Upper lobe of left lung (tissue), 4 donors: ENCODE results near the gene CFAP58.

ENCODE experiments used
- EP300 ChIP-seq, 4 donors: sonication (generic); formaldehyde crosslinking; IDR thresholded peaks; one replicate each; pipeline ENCODE4 v1.5.1; 2017; ENCODE audit warnings: antibody characterized with exemption in 4 of 4, control low read depth in 2 of 4
- POLR2A ChIP-seq, 4 donors: fragments of 450-650 bp; IDR thresholded peaks; one replicate each; pipeline ENCODE4 v1.5.1; 2016 to 2017; ENCODE audit warnings: antibody characterized with exemption in 4 of 4, mild to moderate bottlenecking in 2 of 4
- POLR2AphosphoS5 ChIP-seq, 2 donors: sonication (generic); formaldehyde crosslinking; IDR thresholded peaks; one replicate each; pipeline ENCODE4 v1.5.1; 2017; ENCODE audit warnings: antibody characterized with exemption in 2 of 2
- TF ChIP-seq, protein P1 (sequence below), 6 experiments: fragments of 450-650 bp in 4 of 6; fragments of 200-600 bp in 2 of 6; sonication (generic) in 2 of 6; IDR thresholded peaks; one replicate each; pipeline ENCODE4 v1.5.1; 2016 to 2019; ENCODE audit warnings: antibody characterized with exemption in 6 of 6

DNA sequence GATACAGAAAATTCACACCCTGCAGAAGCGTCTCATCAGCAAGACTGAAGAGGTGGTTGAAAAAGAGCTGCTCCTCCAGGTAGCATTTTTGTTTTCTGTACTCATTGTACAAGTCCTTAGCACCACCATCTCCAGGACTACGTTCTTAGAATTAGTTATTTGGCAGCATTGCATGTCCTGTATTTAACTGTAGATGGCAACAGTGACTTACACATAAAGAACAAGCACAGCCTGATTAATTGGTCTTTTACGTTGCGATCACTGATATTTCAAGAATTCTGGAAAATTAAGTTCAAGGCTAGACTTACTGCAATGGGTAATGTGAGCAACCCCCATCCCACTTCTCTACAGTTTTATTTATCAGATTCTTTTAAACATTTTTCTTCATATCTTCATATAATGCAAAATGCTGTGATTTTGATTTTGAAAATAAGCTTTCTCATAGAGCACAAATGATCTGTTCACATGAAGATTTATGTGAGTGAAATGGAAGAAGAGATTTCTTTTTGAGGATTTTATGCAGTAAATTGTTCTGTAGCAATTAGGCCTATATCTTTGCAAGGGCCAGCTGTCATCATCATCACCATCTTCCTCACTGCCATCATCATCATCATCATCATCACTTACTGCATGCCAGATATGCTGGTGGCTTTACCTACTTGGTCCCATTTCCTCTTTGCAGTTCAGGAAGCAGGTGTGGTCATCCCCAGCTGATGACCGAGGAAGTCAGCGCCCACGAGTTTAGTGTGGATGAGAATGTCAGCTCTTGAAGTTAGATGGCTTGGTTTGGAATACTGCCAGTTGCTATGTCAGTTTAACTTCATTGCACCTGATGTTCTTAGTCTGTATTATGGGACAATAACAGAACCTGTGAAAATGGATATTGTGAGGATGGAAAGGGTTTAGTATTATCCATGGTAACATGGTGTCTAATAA is 53.4 kb downstream of the CFAP58 start:
- TF ChIP-seq POLR2A (IDR thresholded peaks at IDR 0.05) (no peak), EP300 (IDR thresholded peaks at IDR 0.05) (no peak), POLR2AphosphoS5 (IDR thresholded peaks at IDR 0.05) (no peak)
- TF ChIP-seq, protein P1, sequence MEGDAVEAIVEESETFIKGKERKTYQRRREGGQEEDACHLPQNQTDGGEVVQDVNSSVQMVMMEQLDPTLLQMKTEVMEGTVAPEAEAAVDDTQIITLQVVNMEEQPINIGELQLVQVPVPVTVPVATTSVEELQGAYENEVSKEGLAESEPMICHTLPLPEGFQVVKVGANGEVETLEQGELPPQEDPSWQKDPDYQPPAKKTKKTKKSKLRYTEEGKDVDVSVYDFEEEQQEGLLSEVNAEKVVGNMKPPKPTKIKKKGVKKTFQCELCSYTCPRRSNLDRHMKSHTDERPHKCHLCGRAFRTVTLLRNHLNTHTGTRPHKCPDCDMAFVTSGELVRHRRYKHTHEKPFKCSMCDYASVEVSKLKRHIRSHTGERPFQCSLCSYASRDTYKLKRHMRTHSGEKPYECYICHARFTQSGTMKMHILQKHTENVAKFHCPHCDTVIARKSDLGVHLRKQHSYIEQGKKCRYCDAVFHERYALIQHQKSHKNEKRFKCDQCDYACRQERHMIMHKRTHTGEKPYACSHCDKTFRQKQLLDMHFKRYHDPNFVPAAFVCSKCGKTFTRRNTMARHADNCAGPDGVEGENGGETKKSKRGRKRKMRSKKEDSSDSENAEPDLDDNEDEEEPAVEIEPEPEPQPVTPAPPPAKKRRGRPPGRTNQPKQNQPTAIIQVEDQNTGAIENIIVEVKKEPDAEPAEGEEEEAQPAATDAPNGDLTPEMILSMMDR (IDR thresholded peaks at IDR 0.05): peak in 4 of 6 experiments; percentile 17 to 46 (median 32)
